OCI-LY1 (cell line): ENCODE measurements around the gene AP3S2.

ENCODE experiments used
- CTCF ChIP-seq: fragments of 200-600 bp; sonication (generic), shearing (Covaris generic); IDR thresholded peaks from 2 replicates; pipeline ENCODE4 v1.5.1; 2017; ENCODE audit warnings: mild to moderate bottlenecking, antibody characterized with exemption, low read length, moderate library complexity, mixed read lengths
- EZH2 ChIP-seq: fragments of 200-600 bp; sonication (generic), shearing (Covaris generic); IDR thresholded peaks from 2 replicates; pipeline ENCODE4 v1.8.0; 2017; ENCODE audit warnings: borderline replicate concordance, mixed run types, mild to moderate bottlenecking, antibody characterized with exemption, low read length, moderate library complexity, mixed read lengths

GRCh38 chr15:89870688-89871288 is 23.0 kb downstream of the AP3S2 start:
- TF ChIP-seq CTCF (no peak), EZH2 (no peak)
